Endothelial cell of umbilical vein (primary cell): ENCODE measurements around the gene PMEL. TPM values are rescaled to one million over a fixed set of nuclear protein-coding genes. Genes with fewer than 3 reads are reported as not detected.
A peak's percentile ranks its signal among the peaks of the same experiment; 100 is the strongest.

ENCODE experiments used
- BruUV-seq: library from RNA; stranded (reverse); fragments of 400-500 nt; replicated peaks from 2 replicates; lab custom pipeline; 2021; lab: Mats Ljungman, UMichigan
- CTCF ChIA-PET: fragments of 300-600, 350-600 bp; sonication (Branson Sonifier 250); formaldehyde crosslinking; loops from one replicate; lab custom pipeline; 2021; ENCODE audit warnings: antibody characterized with exemption, inconsistent platforms; lab: Charles Lee
- POLR2A ChIA-PET: fragments of 300-600, 350-600 bp; sonication (Branson Sonifier 250); formaldehyde crosslinking; loops from one replicate; lab custom pipeline; 2021; ENCODE audit warnings: antibody characterized with exemption, inconsistent platforms; lab: Charles Lee
- DNase-seq: peaks from one replicate; pipeline ENCODE4 v3.0.0-alpha.2; 2011; ENCODE audit warnings: low read depth, low spot score
- FAIRE-seq: peaks from 2 replicates; lab custom pipeline; 2011; peaks lifted over from hg19 to GRCh38; lab: Jason Lieb, UNC
- H2AFZ ChIP-seq: 2 replicates; pipeline ENCODE4 v1.6.0; 2012; ENCODE audit warnings: low read depth, low read length, control low read depth, inconsistent platforms
- H3K27ac ChIP-seq: 2 replicates; pipeline ENCODE4 v1.5.1; 2011; ENCODE audit warnings: low read depth, mild to moderate bottlenecking, control low read depth, low read length, moderate library complexity; ENCODE audit not compliant: insufficient read depth
- H3K27me3 ChIP-seq, 2 experiments: 2 replicates each; pipeline versions ENCODE4 v1.6.0 to v1.6.1; 2011; ENCODE audit warnings: low read length in 2 of 2, mixed read lengths in 1 of 2; ENCODE audit not compliant: control insufficient read depth in 2 of 2, insufficient read depth in 2 of 2
- H3K36me3 ChIP-seq, 2 experiments: 2 replicates in 1 of 2; 3 replicates in 1 of 2; pipeline ENCODE4 v1.5.1; 2011; ENCODE audit warnings: low read length in 2 of 2, mild to moderate bottlenecking in 1 of 2, moderate library complexity in 1 of 2; ENCODE audit not compliant: control insufficient read depth in 2 of 2, insufficient read depth in 2 of 2; ENCODE audit errors: extremely low read depth in 1 of 2
- H3K4me1 ChIP-seq: 3 replicates; pipeline ENCODE4 v1.5.1; 2011; ENCODE audit warnings: mild to moderate bottlenecking, low read length; ENCODE audit not compliant: control insufficient read depth, insufficient read depth; ENCODE audit errors: extremely low read depth
- H3K4me2 ChIP-seq: 2 replicates; pipeline ENCODE4 v1.6.1; 2011; ENCODE audit warnings: low read length, control low read depth, mixed read lengths; ENCODE audit not compliant: insufficient read depth
- H3K4me3 ChIP-seq, 3 experiments: fragments of 200-600 bp in 1 of 3; sonication (generic), shearing (Covaris generic) in 1 of 3; replicated peaks in 1 of 3; 2 replicates each; pipeline ENCODE4 v1.5.1; 2011 to 2016; ENCODE audit warnings: control low read depth in 3 of 3, low read length in 3 of 3, mild to moderate bottlenecking in 2 of 3, inconsistent platforms in 1 of 3, low read depth in 1 of 3, moderate library complexity in 1 of 3; ENCODE audit not compliant: insufficient read depth in 1 of 3
- H3K79me2 ChIP-seq: 2 replicates; pipeline ENCODE4 v1.6.0; 2012; ENCODE audit warnings: low read length, inconsistent platforms; ENCODE audit not compliant: control insufficient read depth, insufficient read depth
- H3K9ac ChIP-seq: replicated peaks from 2 replicates; pipeline ENCODE3; 2011; ENCODE audit warnings: low read length, control low read depth; ENCODE audit not compliant: insufficient read depth; ENCODE audit errors: extremely low read depth
- H3K9me1 ChIP-seq: replicated peaks from 3 replicates; pipeline ENCODE4 v1.6.0; 2011; ENCODE audit warnings: mild to moderate bottlenecking, low read length; ENCODE audit not compliant: control insufficient read depth, insufficient read depth; ENCODE audit errors: extremely low read depth
- H3K9me3 ChIP-seq: replicated peaks from 2 replicates; pipeline ENCODE4 v1.5.1; 2012; ENCODE audit warnings: low read length, inconsistent platforms; ENCODE audit not compliant: control insufficient read depth, insufficient read depth
- H4K20me1 ChIP-seq: replicated peaks from 2 replicates; pipeline ENCODE3; 2011; ENCODE audit warnings: mild to moderate bottlenecking, low read length; ENCODE audit not compliant: control insufficient read depth, insufficient read depth; ENCODE audit errors: extremely low read depth
- CTCF ChIP-seq, 2 donors: IDR thresholded peaks; 1 replicate in 1 of 2; 2 replicates in 1 of 2; pipeline ENCODE4 v1.5.1; 2011; ENCODE audit warnings: low read length in 2 of 2, mild to moderate bottlenecking in 2 of 2, moderate library complexity in 2 of 2, control low read depth in 1 of 2, inconsistent platforms in 1 of 2, low read depth in 1 of 2; ENCODE audit not compliant: insufficient read depth in 1 of 2; ENCODE audit errors: extremely low read depth in 1 of 2
- EZH2 ChIP-seq: IDR thresholded peaks from 2 replicates; pipeline ENCODE4 v1.6.1; 2012; ENCODE audit warnings: borderline replicate concordance, low read depth, mild to moderate bottlenecking, moderate library complexity, low read length, inconsistent platforms; ENCODE audit not compliant: severe bottlenecking
- FOS ChIP-seq: IDR thresholded peaks from 2 replicates; pipeline ENCODE4 v1.6.1; 2011; ENCODE audit warnings: mild to moderate bottlenecking, low read length, moderate library complexity, borderline replicate concordance; ENCODE audit not compliant: insufficient read depth
- GATA2 ChIP-seq: IDR thresholded peaks from 2 replicates; pipeline ENCODE4 v1.7.0; 2011; ENCODE audit warnings: low read depth, mild to moderate bottlenecking, moderate library complexity, mixed read lengths, low read length; ENCODE audit not compliant: insufficient read length, insufficient read depth
- JUN ChIP-seq: IDR thresholded peaks from 2 replicates; pipeline ENCODE4 v1.6.1; 2011; ENCODE audit warnings: borderline replicate concordance, low read depth; ENCODE audit not compliant: insufficient read length, insufficient read depth
- MYC ChIP-seq: IDR thresholded peaks from one replicate; pipeline ENCODE4 v1.6.1; 2011; ENCODE audit warnings: mild to moderate bottlenecking, low read depth, low read length
- POLR2A ChIP-seq: IDR thresholded peaks from 2 replicates; pipeline ENCODE4 v1.6.1; 2012; ENCODE audit warnings: low read depth, mild to moderate bottlenecking, control low read depth, low read length
- POLR2AphosphoS5 ChIP-seq: IDR thresholded peaks from 2 replicates; pipeline ENCODE4 v1.6.1; 2012; ENCODE audit warnings: low read depth, mild to moderate bottlenecking, control low read depth, low read length, moderate library complexity; ENCODE audit not compliant: insufficient read depth
- dilution Hi-C: fragments of 300-500 bp; cut with MboI; formaldehyde crosslinking; loops from one replicate; pipeline ENCODE4 v1.15.0; 2019; ENCODE audit warnings: low sequenced_read_pairs; ENCODE audit not compliant: extremely low pct_ligation_motif_present
- intact Hi-C: fragments of 100-400 bp; cut with micrococcal nuclease; formaldehyde crosslinking; loops from one replicate; pipeline ENCODE4 v1.10.0; 2022
- polyA plus RNA-seq, 4 experiments: library from polyadenylated mRNA; depleted of rRNA in 3 of 4; stranded (reverse) in 3 of 4; unstranded in 1 of 4; fragments of >200 nt; gene quantifications; 2 replicates each; pipeline versions ENCODE4 v1.2.1 to v1.2.3, GENCODE V29; 2011 to 2012; ENCODE audit warnings: missing spikeins in 1 of 4
- total RNA-seq: library from RNA; stranded (reverse); gene quantifications from 2 replicates; pipeline ENCODE4 v1.2.3, GENCODE V29; 2021
- TF ChIP-seq, protein P1 (sequence below): IDR thresholded peaks from 2 replicates; pipeline ENCODE4 v1.6.1; 2011; ENCODE audit not compliant: insufficient read depth, insufficient read length

Gene PMEL
- total and polyA plus RNA-seq, 2 donors (not counting 3 experiments of a cell fraction or from before 2014, with no cell fraction given), result 0.51 to 0.99 TPM

- TSS peak; percentile 51 for BruUV-seq
- POLR2A ChIA-PET, result interaction anchor here (0.6 to 3.9 kb wide), 3 partner anchors 46 to 97 kb away, joined by 3 to 15 read pairs (median 3); partner anchors contain the start of genes DNAJC14 and RAB5B
- H3K79me2 ChIP-seq, result peaks cover 30% of the 10 kb centered on the region
- CTCF ChIA-PET, result interaction anchor here (0.9 to 3.9 kb wide), 15 partner anchors 9 to 188 kb away, joined by 3 to 30 read pairs (median 6); partner anchors contain the start of genes DNAJC14, ORMDL2 and SARNP
- peaks cover 28% of the 10 kb centered on the region for H3K4me1 ChIP-seq
- intact Hi-C loops (loop anchor here (1.0 kb wide), 4 partner anchors 46 to 110 kb away; partner anchors contain the start of genes DNAJC14 and SARNP), dilution Hi-C loops (no loop called here)
- peak overlapping the region; percentile 40 for H3K27ac ChIP-seq
- no peaks in the 10 kb centered on the region for H4K20me1 ChIP-seq
- no peaks in the 10 kb centered on the region for H3K36me3 ChIP-seq
- peak overlapping the region; percentile 94 for H3K4me2 ChIP-seq
- H2AFZ ChIP-seq, result peak overlapping the region; percentile 86
- peak overlapping the region; percentile 55 to 98 (median 81) for H3K4me3 ChIP-seq
- peak overlapping the region; percentile 70 for H3K9ac ChIP-seq
- H3K9me3 ChIP-seq, result no peaks in the 10 kb centered on the region
- no peaks in the 10 kb centered on the region for H3K9me1 ChIP-seq
- peak; percentile 95 for DNase-seq
- TF ChIP-seq POLR2A (peak; percentile 58), JUN (no peak), FOS (no peak), GATA2 (no peak), MYC (no peak), POLR2AphosphoS5 (peak; percentile 69), CTCF (IDR thresholded peaks at IDR 0.05; ENCODE audit: extremely low read depth in 1 of 2, insufficient read depth in 1 of 2, low read depth in 1 of 2, low read length in 2 of 2) (peak; percentile 69 to 74), EZH2 (no peak)
- TF ChIP-seq, protein P1, sequence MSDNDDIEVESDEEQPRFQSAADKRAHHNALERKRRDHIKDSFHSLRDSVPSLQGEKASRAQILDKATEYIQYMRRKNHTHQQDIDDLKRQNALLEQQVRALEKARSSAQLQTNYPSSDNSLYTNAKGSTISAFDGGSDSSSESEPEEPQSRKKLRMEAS, result no peak
- H3K27me3 ChIP-seq, result no peaks in the 10 kb centered on the region
- peak; percentile 94 for FAIRE-seq
Observed at GRCh38 chr12:55926738-55927587, 38.9 kb downstream of the PMEL start.
